Measurements from ENCODE around the gene U2SURP. TPM values are rescaled to one million over a fixed set of nuclear protein-coding genes. Genes with fewer than 3 reads are reported as not detected.
"Not testable (repeated sequence)": the region's sequence is repeated elsewhere in the genome, so short reads cannot be mapped to it uniquely, and the experiment has no call there.

U2SURP gene
- total RNA-seq, 1 donor from 2014 or later = 152 TPM

- H3K27me3 Mint-ChIP-seq (ENCODE audit: low read depth) = no peaks in the 10 kb centered on the region
- no peaks in the 10 kb centered on the region for H3K4me1 Mint-ChIP-seq
- H3K4me3 Mint-ChIP-seq = no peak overlapping the region
- no peak for DNase-seq (ENCODE audit: low read depth, low spot score)
- TF ChIP-seq, protein P1, sequence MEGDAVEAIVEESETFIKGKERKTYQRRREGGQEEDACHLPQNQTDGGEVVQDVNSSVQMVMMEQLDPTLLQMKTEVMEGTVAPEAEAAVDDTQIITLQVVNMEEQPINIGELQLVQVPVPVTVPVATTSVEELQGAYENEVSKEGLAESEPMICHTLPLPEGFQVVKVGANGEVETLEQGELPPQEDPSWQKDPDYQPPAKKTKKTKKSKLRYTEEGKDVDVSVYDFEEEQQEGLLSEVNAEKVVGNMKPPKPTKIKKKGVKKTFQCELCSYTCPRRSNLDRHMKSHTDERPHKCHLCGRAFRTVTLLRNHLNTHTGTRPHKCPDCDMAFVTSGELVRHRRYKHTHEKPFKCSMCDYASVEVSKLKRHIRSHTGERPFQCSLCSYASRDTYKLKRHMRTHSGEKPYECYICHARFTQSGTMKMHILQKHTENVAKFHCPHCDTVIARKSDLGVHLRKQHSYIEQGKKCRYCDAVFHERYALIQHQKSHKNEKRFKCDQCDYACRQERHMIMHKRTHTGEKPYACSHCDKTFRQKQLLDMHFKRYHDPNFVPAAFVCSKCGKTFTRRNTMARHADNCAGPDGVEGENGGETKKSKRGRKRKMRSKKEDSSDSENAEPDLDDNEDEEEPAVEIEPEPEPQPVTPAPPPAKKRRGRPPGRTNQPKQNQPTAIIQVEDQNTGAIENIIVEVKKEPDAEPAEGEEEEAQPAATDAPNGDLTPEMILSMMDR (conservative IDR thresholded peaks at IDR 0.05) = peak; percentile 71
- H3K36me3 Mint-ChIP-seq (ENCODE audit: low read depth) = peaks cover 19% of the 10 kb centered on the region
- peaks cover 3% of the 10 kb centered on the region for H3K9me3 Mint-ChIP-seq
- H3K27ac Mint-ChIP-seq (ENCODE audit: unreplicated experiment) = no peak overlapping the region
These were observed 15.1 kb downstream of the U2SURP start for GRCh38 chr3:143016321-143016972.

GRCh38 chr3:143024351-143024960 is 23.1 kb downstream of the U2SURP start:
- Mint-ChIP-seq H3K27me3 (ENCODE audit: low read depth) (no peaks in the 10 kb centered on the region), H3K27ac (ENCODE audit: unreplicated experiment) (no peak overlapping the region), H3K36me3 (ENCODE audit: low read depth) (peaks cover 20% of the 10 kb centered on the region), H3K9me3 (no peaks in the 10 kb centered on the region), H3K4me1 (peaks cover 10% of the 10 kb centered on the region), H3K4me3 (no peak overlapping the region)
- TF ChIP-seq, protein P1 (conservative IDR thresholded peaks at IDR 0.05) = no peak
- DNase-seq (ENCODE audit: low read depth, low spot score) = no peak

DNA sequence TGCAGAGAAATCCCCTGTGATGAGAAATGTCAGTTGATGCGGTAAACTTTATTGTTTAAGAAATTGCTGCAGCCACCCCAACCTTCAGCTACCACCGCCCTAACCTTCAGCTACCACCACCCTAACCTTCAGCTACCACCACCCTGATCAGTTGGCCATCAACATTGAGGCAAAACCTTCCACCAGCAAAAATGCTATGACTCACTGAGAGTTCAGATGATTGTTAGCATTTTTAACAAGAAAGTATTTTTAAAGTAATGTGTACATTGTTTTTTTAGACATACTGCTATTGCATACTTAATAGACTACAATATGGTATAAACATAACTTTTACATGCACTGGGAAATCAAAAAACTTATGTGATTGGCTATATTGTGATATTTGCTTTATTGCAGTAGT is 30.0 kb downstream of the U2SURP start:
- TF ChIP-seq, protein P1 (conservative IDR thresholded peaks at IDR 0.05) = no peak
- Mint-ChIP-seq H3K4me1 (no peaks in the 10 kb centered on the region), H3K27me3 (ENCODE audit: low read depth) (no peaks in the 10 kb centered on the region), H3K36me3 (ENCODE audit: low read depth) (peaks cover 23% of the 10 kb centered on the region), H3K4me3 (no peak overlapping the region), H3K9me3 (no peaks in the 10 kb centered on the region), H3K27ac (ENCODE audit: unreplicated experiment) (peak overlapping the region; percentile 81)
- DNase-seq (ENCODE audit: low read depth, low spot score) = no peak

- not testable (repeated sequence) for DNase-seq (ENCODE audit: low read depth, low spot score); H3K4me3 Mint-ChIP-seq; H3K27me3 Mint-ChIP-seq (ENCODE audit: low read depth); H3K9me3 Mint-ChIP-seq; H3K27ac Mint-ChIP-seq (ENCODE audit: unreplicated experiment); H3K4me1 Mint-ChIP-seq
- H3K36me3 Mint-ChIP-seq (ENCODE audit: low read depth) = peaks cover 21% of the 10 kb centered on the region
These were observed 30.5 kb downstream of the U2SURP start for GRCh38 chr3:143031796-143032387.

GRCh38 chr3:143035466-143036211 is 34.3 kb downstream of the U2SURP start:
- Mint-ChIP-seq H3K4me3 (no peak overlapping the region), H3K9me3 (no peaks in the 10 kb centered on the region), H3K27me3 (ENCODE audit: low read depth) (no peaks in the 10 kb centered on the region), H3K27ac (ENCODE audit: unreplicated experiment) (peak overlapping the region; percentile 79), H3K4me1 (no peaks in the 10 kb centered on the region), H3K36me3 (ENCODE audit: low read depth) (peaks cover 4% of the 10 kb centered on the region)
- no peak for DNase-seq (ENCODE audit: low read depth, low spot score)
- TF ChIP-seq, protein P1 (conservative IDR thresholded peaks at IDR 0.05) = no peak

All from neural crest cell (in vitro differentiated cells).